GM12892 (cell line): ENCODE results near the gene CTSS.

Experiments used
- POLR2A ChIP-seq: IDR thresholded peaks from 2 replicates; pipeline ENCODE4 v1.6.1; 2011; ENCODE audit warnings: low read depth, low read length, control low read depth
- POLR2AphosphoS5 ChIP-seq: IDR thresholded peaks from 2 replicates; pipeline ENCODE4 v1.6.1; 2011; ENCODE audit warnings: low read depth, low read length, control low read depth
- TAF1 ChIP-seq: IDR thresholded peaks from 2 replicates; pipeline ENCODE4 v1.6.1; 2011; ENCODE audit warnings: low read depth, mild to moderate bottlenecking, control low read depth, low read length, borderline replicate concordance

GRCh38 chr1:150787455-150787854, 21.9 kb upstream of the CTSS start:
- TF ChIP-seq POLR2A (no peak), POLR2AphosphoS5 (no peak), TAF1 (no peak)
